ENCODE data around the gene B4GALNT4. TPM values are rescaled to one million over a fixed set of nuclear protein-coding genes. Genes with fewer than 3 reads are reported as not detected.
A peak's percentile ranks its signal among the peaks of the same experiment; 100 is the strongest.

Gene B4GALNT4
- total RNA-seq, 1 experiment from 2014 or later, result 0.08 TPM

- H3K27ac ChIP-seq, result no peak overlapping the region
- no peak overlapping the region for H3K4me3 ChIP-seq
- DNase-seq, result no peak
- no peaks in the 10 kb centered on the region for H3K4me1 ChIP-seq
- H3K27me3 ChIP-seq, result no peaks in the 10 kb centered on the region
- H3K9me3 ChIP-seq (replicated peaks), result no peaks in the 10 kb centered on the region
- no peaks in the 10 kb centered on the region for H3K36me3 ChIP-seq
Measured at GRCh38 chr11:371716-372590, 2.7 kb downstream of the B4GALNT4 start.

- Histone ChIP-seq H3K27me3 (no peaks in the 10 kb centered on the region), H3K4me3 (no peak overlapping the region), H3K4me1 (no peaks in the 10 kb centered on the region), H3K27ac (no peak overlapping the region), H3K9me3 (replicated peaks) (no peaks in the 10 kb centered on the region), H3K36me3 (no peaks in the 10 kb centered on the region)
- no peak for DNase-seq
Measured at GRCh38 chr11:372809-373715, 3.8 kb downstream of the B4GALNT4 start.

GRCh38 chr11:373716-374551 is 4.6 kb downstream of the B4GALNT4 start:
- H3K27me3 ChIP-seq, result no peaks in the 10 kb centered on the region
- H3K36me3 ChIP-seq, result no peaks in the 10 kb centered on the region
- no peaks in the 10 kb centered on the region for H3K9me3 ChIP-seq (replicated peaks)
- H3K4me1 ChIP-seq, result no peaks in the 10 kb centered on the region
- no peak overlapping the region for H3K4me3 ChIP-seq
- no peak overlapping the region for H3K27ac ChIP-seq
- DNase-seq, result peak in 1 of 2 experiments; percentile 40

GRCh38 chr11:375065-376025 is 6.0 kb downstream of the B4GALNT4 start:
- Histone ChIP-seq H3K4me1 (no peaks in the 10 kb centered on the region), H3K27ac (no peak overlapping the region), H3K27me3 (no peaks in the 10 kb centered on the region), H3K4me3 (no peak overlapping the region), H3K36me3 (no peaks in the 10 kb centered on the region), H3K9me3 (replicated peaks) (no peaks in the 10 kb centered on the region)
- no peak for DNase-seq

GRCh38 chr11:376531-377173 is 7.4 kb downstream of the B4GALNT4 start:
- no peak overlapping the region for H3K4me3 ChIP-seq
- H3K27me3 ChIP-seq, result no peaks in the 10 kb centered on the region
- no peaks in the 10 kb centered on the region for H3K36me3 ChIP-seq
- no peak overlapping the region for H3K27ac ChIP-seq
- H3K4me1 ChIP-seq, result no peaks in the 10 kb centered on the region
- no peaks in the 10 kb centered on the region for H3K9me3 ChIP-seq (replicated peaks)
- no peak for DNase-seq

GRCh38 chr11:377174-377865 is 8.0 kb downstream of the B4GALNT4 start:
- no peak for DNase-seq
- Histone ChIP-seq H3K4me1 (no peaks in the 10 kb centered on the region), H3K27ac (no peak overlapping the region), H3K4me3 (no peak overlapping the region), H3K9me3 (replicated peaks) (no peaks in the 10 kb centered on the region), H3K36me3 (no peaks in the 10 kb centered on the region), H3K27me3 (no peaks in the 10 kb centered on the region)

- Histone ChIP-seq H3K9me3 (replicated peaks) (no peaks in the 10 kb centered on the region), H3K4me3 (no peak overlapping the region)
- no peak for DNase-seq
Measured at GRCh38 chr11:377883-378500, 8.7 kb downstream of the B4GALNT4 start.

GRCh38 chr11:379205-380094 is 10.2 kb downstream of the B4GALNT4 start:
- no peaks in the 10 kb centered on the region for H3K4me1 ChIP-seq
- H3K36me3 ChIP-seq, result no peaks in the 10 kb centered on the region
- no peak for DNase-seq
- H3K4me3 ChIP-seq, result no peak overlapping the region
- H3K27me3 ChIP-seq, result no peaks in the 10 kb centered on the region
- H3K27ac ChIP-seq, result no peak overlapping the region
- H3K9me3 ChIP-seq (replicated peaks), result no peaks in the 10 kb centered on the region

More at GRCh38 chr11:377883-378500, 8.7 kb downstream of the B4GALNT4 start:
- Histone ChIP-seq H3K4me1 (no peaks in the 10 kb centered on the region), H3K36me3 (no peaks in the 10 kb centered on the region), H3K27me3 (no peaks in the 10 kb centered on the region), H3K27ac (no peak overlapping the region)

GRCh38 chr11:380095-380480 is 10.8 kb downstream of the B4GALNT4 start:
- Histone ChIP-seq H3K27ac (no peak overlapping the region), H3K4me3 (no peak overlapping the region), H3K27me3 (no peaks in the 10 kb centered on the region), H3K36me3 (no peaks in the 10 kb centered on the region), H3K9me3 (replicated peaks) (no peaks in the 10 kb centered on the region), H3K4me1 (no peaks in the 10 kb centered on the region)
- DNase-seq, result no peak

- DNase-seq, result no peak
- Histone ChIP-seq H3K4me3 (no peak overlapping the region), H3K9me3 (replicated peaks) (no peaks in the 10 kb centered on the region), H3K4me1 (no peaks in the 10 kb centered on the region), H3K27me3 (no peaks in the 10 kb centered on the region), H3K36me3 (no peaks in the 10 kb centered on the region), H3K27ac (no peak overlapping the region)
Measured at GRCh38 chr11:380491-380890, 11.2 kb downstream of the B4GALNT4 start.

GRCh38 chr11:380996-381395 is 11.7 kb downstream of the B4GALNT4 start:
- Histone ChIP-seq H3K36me3 (no peaks in the 10 kb centered on the region), H3K9me3 (replicated peaks) (no peaks in the 10 kb centered on the region), H3K27me3 (no peaks in the 10 kb centered on the region), H3K4me3 (no peak overlapping the region), H3K4me1 (no peaks in the 10 kb centered on the region), H3K27ac (no peak overlapping the region)
- DNase-seq, result no peak

Measured in SJCRH30 (cell line).